Parathyroid adenoma (tissue), 2 donors: ENCODE data around the gene ALDH1L1.

Experiments used
- H2AFZ ChIP-seq: fragments of 300-600 bp; sonication (generic); one replicate; pipeline ENCODE4 v1.7.0; 2017; ENCODE audit warnings: antibody characterized with exemption, mild to moderate bottlenecking
- H3K27ac ChIP-seq: fragments of 300-600 bp; sonication (generic); one replicate; pipeline ENCODE4 v1.7.0; 2017
- H3K27me3 ChIP-seq: fragments of 300-600 bp; sonication (generic); one replicate; pipeline ENCODE4 v1.7.0; 2017; ENCODE audit warnings: low read length; ENCODE audit not compliant: control insufficient read depth, insufficient read depth
- H3K36me3 ChIP-seq: fragments of 300-600 bp; sonication (generic); one replicate; pipeline ENCODE4 v1.7.0; 2017; ENCODE audit warnings: low read length; ENCODE audit not compliant: control insufficient read depth, insufficient read depth
- H3K4me1 ChIP-seq: fragments of 300-600 bp; sonication (generic); one replicate; pipeline ENCODE4 v1.7.0; 2017; ENCODE audit warnings: control low read depth
- H3K4me2 ChIP-seq: fragments of 300-600 bp; sonication (generic); one replicate; pipeline ENCODE4 v1.7.0; 2017; ENCODE audit warnings: low read length
- H3K4me3 ChIP-seq: fragments of 300-600 bp; sonication (generic); one replicate; pipeline ENCODE4 v1.7.0; 2017; ENCODE audit warnings: low read depth, low read length
- H3K79me2 ChIP-seq: fragments of 300-600 bp; sonication (generic); one replicate; pipeline ENCODE4 v1.7.0; 2017; ENCODE audit warnings: control low read depth
- H3K9ac ChIP-seq: fragments of 300-600 bp; sonication (generic); one replicate; pipeline ENCODE4 v1.7.0; 2017; ENCODE audit warnings: mild to moderate bottlenecking
- H3K9me3 ChIP-seq: fragments of 300-600 bp; sonication (generic); one replicate; pipeline ENCODE4 v1.7.0; 2017; ENCODE audit warnings: low read length; ENCODE audit not compliant: control insufficient read depth
- TF ChIP-seq, protein P1 (sequence below): fragments of 300-600 bp; sonication (generic); IDR thresholded peaks from one replicate; pipeline ENCODE4 v1.7.0; 2017; ENCODE audit warnings: antibody characterized with exemption, mild to moderate bottlenecking
- donor health status: primary hyperparathyroidism.

Gene ALDH1L1

DNA sequence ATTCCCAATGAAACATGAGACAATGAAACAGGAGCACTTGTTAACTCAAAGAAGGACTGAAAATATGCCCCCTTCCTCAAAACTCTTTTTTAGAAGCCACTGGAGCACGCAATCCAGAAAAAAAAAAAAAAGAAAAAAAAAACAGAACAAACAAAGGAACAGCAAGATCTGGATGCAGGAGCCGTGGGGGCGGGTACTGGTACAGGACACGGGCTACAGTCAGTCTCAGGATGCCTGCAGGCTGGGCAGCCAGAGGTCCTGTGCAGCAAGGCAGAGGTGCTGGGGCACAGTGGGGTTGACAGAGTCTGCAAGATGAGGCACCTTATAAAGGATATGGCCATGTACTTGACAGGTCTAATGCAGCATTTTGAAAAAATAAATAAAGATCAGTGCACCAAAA, 22.3 kb upstream of the ALDH1L1 start:
- H3K9ac ChIP-seq: no peak overlapping the region
- H3K79me2 ChIP-seq: no peaks in the 10 kb centered on the region
- H3K4me2 ChIP-seq: no peak overlapping the region
- no peak overlapping the region for H3K4me3 ChIP-seq
- H3K4me1 ChIP-seq: no peaks in the 10 kb centered on the region
- no peaks in the 10 kb centered on the region for H3K36me3 ChIP-seq
- H3K27ac ChIP-seq: no peak overlapping the region
- no peak overlapping the region for H2AFZ ChIP-seq
- H3K27me3 ChIP-seq: no peaks in the 10 kb centered on the region
- TF ChIP-seq, protein P1, sequence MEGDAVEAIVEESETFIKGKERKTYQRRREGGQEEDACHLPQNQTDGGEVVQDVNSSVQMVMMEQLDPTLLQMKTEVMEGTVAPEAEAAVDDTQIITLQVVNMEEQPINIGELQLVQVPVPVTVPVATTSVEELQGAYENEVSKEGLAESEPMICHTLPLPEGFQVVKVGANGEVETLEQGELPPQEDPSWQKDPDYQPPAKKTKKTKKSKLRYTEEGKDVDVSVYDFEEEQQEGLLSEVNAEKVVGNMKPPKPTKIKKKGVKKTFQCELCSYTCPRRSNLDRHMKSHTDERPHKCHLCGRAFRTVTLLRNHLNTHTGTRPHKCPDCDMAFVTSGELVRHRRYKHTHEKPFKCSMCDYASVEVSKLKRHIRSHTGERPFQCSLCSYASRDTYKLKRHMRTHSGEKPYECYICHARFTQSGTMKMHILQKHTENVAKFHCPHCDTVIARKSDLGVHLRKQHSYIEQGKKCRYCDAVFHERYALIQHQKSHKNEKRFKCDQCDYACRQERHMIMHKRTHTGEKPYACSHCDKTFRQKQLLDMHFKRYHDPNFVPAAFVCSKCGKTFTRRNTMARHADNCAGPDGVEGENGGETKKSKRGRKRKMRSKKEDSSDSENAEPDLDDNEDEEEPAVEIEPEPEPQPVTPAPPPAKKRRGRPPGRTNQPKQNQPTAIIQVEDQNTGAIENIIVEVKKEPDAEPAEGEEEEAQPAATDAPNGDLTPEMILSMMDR: no peak
- no peaks in the 10 kb centered on the region for H3K9me3 ChIP-seq

DNA sequence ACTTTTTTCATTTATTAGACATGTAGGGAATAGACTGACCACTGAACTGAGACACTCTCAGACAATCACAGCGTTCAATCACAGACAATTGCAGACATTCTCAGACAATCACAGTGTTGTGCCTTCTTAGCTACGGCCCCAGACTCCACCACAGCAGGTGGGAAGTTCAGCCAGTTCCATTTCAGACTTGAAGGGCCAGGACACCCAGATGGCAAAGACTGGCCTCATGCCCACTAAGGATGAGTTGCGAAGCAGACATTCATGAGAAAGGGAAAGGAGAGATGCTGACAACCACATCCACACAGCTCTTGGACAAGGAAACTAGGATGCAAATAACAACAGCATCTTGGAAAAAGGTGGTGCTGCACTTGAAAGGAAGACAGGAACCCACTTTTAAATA, 21.9 kb upstream of the ALDH1L1 start:
- H3K27me3 ChIP-seq: no peaks in the 10 kb centered on the region
- H3K9me3 ChIP-seq: no peaks in the 10 kb centered on the region
- H3K79me2 ChIP-seq: no peaks in the 10 kb centered on the region
- no peak overlapping the region for H3K4me3 ChIP-seq
- TF ChIP-seq, protein P1: no peak
- H3K4me1 ChIP-seq: no peaks in the 10 kb centered on the region
- H3K4me2 ChIP-seq: no peak overlapping the region
- no peak overlapping the region for H3K9ac ChIP-seq
- no peak overlapping the region for H2AFZ ChIP-seq
- no peaks in the 10 kb centered on the region for H3K36me3 ChIP-seq
- H3K27ac ChIP-seq: no peak overlapping the region

GRCh38 chr3:126201168-126201567, 20.8 kb upstream of the ALDH1L1 start:
- no peaks in the 10 kb centered on the region for H3K79me2 ChIP-seq
- H3K9me3 ChIP-seq: no peaks in the 10 kb centered on the region
- no peak overlapping the region for H3K9ac ChIP-seq
- H3K36me3 ChIP-seq: no peaks in the 10 kb centered on the region
- no peak overlapping the region for H3K27ac ChIP-seq
- no peak overlapping the region for H3K4me3 ChIP-seq
- no peaks in the 10 kb centered on the region for H3K27me3 ChIP-seq
- no peak overlapping the region for H2AFZ ChIP-seq
- no peak overlapping the region for H3K4me2 ChIP-seq
- TF ChIP-seq, protein P1: no peak
- H3K4me1 ChIP-seq: no peaks in the 10 kb centered on the region

GRCh38 chr3:126200534-126200933, 20.1 kb upstream of the ALDH1L1 start:
- H3K9me3 ChIP-seq: no peaks in the 10 kb centered on the region
- H3K79me2 ChIP-seq: no peaks in the 10 kb centered on the region
- TF ChIP-seq, protein P1: no peak
- H3K27me3 ChIP-seq: no peaks in the 10 kb centered on the region
- no peak overlapping the region for H3K9ac ChIP-seq
- no peak overlapping the region for H3K4me3 ChIP-seq
- no peaks in the 10 kb centered on the region for H3K4me1 ChIP-seq
- no peak overlapping the region for H3K27ac ChIP-seq
- H3K4me2 ChIP-seq: no peak overlapping the region
- H2AFZ ChIP-seq: no peak overlapping the region
- H3K36me3 ChIP-seq: no peaks in the 10 kb centered on the region

- Histone ChIP-seq H3K27me3 (no peaks in the 10 kb centered on the region), H3K9ac (no peak overlapping the region), H3K9me3 (no peaks in the 10 kb centered on the region), H3K4me2 (no peak overlapping the region), H3K36me3 (no peaks in the 10 kb centered on the region), H3K27ac (no peak overlapping the region), H3K4me1 (no peaks in the 10 kb centered on the region), H3K79me2 (no peaks in the 10 kb centered on the region), H3K4me3 (no peak overlapping the region), H2AFZ (no peak overlapping the region)
- TF ChIP-seq, protein P1: no peak
These were observed 18.9 kb upstream of the ALDH1L1 start for GRCh38 chr3:126199256-126199655.
